ENCODE results near the gene AQP12A. TPM values are rescaled to one million over a fixed set of nuclear protein-coding genes. Genes with fewer than 3 reads are reported as not detected.
"Not testable (repeated sequence)": the region's sequence is repeated elsewhere in the genome, so short reads cannot be mapped to it uniquely, and the experiment has no call there.

Gene AQP12A
- total RNA-seq, 1 donor from 2014 or later = not detected

DNA sequence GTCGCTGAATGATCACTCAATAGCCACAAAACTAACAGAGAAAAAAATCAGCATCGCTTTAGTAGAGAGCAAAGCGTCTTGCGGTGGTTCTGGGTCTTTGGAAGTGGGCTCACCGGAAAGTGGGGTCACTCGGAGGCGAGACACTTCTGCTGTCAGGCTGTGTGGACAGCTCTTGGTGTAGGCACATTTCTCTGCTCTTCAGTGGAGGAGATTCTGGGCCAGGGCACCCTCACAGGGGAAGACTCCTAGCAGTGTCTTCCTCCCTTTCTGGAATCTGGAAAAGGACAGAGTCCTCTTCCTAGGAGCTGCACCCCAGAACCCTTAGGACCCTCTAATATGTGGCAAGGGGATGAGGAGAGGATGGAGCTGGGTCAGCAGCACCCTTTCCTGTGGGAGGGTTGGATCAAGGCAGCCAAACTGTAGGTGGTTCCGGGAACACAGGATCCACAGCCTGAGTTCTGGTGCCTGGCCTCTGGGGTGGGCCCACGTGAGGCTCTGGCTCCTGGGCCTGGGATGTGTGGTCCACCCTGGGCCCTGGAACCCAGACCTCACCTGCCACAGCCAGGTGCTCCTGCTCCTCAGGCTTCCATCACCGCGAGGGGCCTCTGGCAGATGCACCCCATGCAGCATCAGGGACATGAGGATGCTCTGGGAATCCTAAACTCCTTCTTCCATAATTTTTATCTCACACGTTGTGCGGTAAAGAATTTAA, 41.3 kb upstream of the AQP12A start:
- Mint-ChIP-seq H3K4me1 (peaks cover 10% of the 10 kb centered on the region), H3K27ac (ENCODE audit: unreplicated experiment) (no peak overlapping the region), H3K9me3 (peaks cover 6% of the 10 kb centered on the region), H3K36me3 (ENCODE audit: low read depth) (no peaks in the 10 kb centered on the region), H3K27me3 (ENCODE audit: low read depth) (peaks cover 41% of the 10 kb centered on the region), H3K4me3 (no peak overlapping the region)
- no peak for DNase-seq (ENCODE audit: low read depth, low spot score)
- TF ChIP-seq, protein P1, sequence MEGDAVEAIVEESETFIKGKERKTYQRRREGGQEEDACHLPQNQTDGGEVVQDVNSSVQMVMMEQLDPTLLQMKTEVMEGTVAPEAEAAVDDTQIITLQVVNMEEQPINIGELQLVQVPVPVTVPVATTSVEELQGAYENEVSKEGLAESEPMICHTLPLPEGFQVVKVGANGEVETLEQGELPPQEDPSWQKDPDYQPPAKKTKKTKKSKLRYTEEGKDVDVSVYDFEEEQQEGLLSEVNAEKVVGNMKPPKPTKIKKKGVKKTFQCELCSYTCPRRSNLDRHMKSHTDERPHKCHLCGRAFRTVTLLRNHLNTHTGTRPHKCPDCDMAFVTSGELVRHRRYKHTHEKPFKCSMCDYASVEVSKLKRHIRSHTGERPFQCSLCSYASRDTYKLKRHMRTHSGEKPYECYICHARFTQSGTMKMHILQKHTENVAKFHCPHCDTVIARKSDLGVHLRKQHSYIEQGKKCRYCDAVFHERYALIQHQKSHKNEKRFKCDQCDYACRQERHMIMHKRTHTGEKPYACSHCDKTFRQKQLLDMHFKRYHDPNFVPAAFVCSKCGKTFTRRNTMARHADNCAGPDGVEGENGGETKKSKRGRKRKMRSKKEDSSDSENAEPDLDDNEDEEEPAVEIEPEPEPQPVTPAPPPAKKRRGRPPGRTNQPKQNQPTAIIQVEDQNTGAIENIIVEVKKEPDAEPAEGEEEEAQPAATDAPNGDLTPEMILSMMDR (conservative IDR thresholded peaks at IDR 0.05) = no peak

DNA sequence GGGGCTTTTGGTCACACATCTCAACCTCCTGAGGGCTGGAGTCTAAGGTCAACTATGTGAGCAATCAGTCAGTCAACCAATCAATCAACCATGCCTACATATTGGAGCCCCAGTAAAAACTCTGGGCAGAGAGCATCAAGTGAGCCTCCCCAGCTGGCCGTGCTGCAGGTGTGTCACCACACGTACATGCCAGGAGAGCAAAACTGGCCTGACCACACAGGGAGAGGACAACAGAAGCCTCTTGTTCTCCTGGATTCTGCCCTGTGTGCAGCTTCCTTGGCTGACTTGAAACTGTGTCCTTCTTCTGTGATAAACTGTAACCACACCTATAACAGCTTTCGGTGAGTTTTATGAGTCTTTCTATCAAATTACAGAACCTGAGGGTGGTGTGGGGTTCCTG, 40.5 kb upstream of the AQP12A start:
- Mint-ChIP-seq H3K4me3 (no peak overlapping the region), H3K4me1 (peaks cover 10% of the 10 kb centered on the region), H3K9me3 (peaks cover 6% of the 10 kb centered on the region), H3K36me3 (ENCODE audit: low read depth) (no peaks in the 10 kb centered on the region), H3K27me3 (ENCODE audit: low read depth) (peaks cover 45% of the 10 kb centered on the region), H3K27ac (ENCODE audit: unreplicated experiment) (no peak overlapping the region)
- TF ChIP-seq, protein P1 (conservative IDR thresholded peaks at IDR 0.05) = no peak
- DNase-seq (ENCODE audit: low read depth, low spot score) = no peak

DNA sequence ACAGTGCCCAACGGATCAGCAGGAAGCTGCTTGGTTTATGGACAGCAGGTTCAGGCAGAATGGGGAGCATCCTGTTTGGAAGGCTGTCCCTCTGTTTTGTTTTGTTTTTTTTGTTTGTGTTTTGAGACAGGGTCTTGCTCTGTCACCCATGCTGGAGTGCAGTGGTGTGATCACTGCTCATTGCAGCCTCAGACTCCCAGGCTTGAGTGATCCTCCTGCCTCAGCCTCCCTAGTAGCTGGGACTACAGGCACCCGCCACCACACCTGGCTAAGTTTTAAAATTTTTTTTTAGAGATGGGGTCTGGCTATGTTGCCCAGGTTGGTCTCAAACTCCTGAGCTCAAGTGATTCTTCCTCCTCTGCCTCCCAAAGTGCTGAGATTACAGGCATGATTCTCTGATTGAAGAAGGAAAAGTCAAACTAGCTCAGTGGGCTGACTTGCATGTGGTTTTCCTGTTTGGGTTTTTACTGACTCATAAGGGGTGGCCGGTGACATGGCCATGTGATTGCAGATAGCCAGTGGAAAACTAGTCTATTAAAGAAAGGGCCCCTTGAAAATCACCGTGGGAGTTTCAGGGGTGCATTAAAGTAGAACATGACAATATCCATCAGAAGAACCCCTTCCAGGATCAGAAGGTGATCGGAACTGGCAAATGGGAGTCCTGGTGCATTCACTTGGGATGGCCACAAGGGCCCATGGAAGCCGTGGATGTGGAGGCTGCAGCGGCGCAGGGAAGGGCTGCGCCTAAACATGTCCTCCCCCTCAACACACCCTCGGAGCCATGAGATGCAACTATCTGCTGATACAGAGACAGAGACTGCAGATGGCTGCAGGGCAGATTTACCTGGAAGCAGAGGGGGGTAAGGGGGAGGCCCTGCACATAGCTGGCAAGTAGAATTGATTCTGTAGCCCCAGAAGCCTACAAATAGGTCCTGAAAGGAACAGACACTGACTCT, 35.5 kb upstream of the AQP12A start:
- H3K36me3 Mint-ChIP-seq (ENCODE audit: low read depth) = no peaks in the 10 kb centered on the region
- DNase-seq (ENCODE audit: low read depth, low spot score) = no peak
- H3K27ac Mint-ChIP-seq (ENCODE audit: unreplicated experiment) = no peak overlapping the region
- no peak overlapping the region for H3K4me3 Mint-ChIP-seq
- peaks cover 81% of the 10 kb centered on the region for H3K27me3 Mint-ChIP-seq (ENCODE audit: low read depth)
- peaks cover 3% of the 10 kb centered on the region for H3K9me3 Mint-ChIP-seq
- TF ChIP-seq, protein P1 (conservative IDR thresholded peaks at IDR 0.05) = no peak
- H3K4me1 Mint-ChIP-seq = no peaks in the 10 kb centered on the region

DNA sequence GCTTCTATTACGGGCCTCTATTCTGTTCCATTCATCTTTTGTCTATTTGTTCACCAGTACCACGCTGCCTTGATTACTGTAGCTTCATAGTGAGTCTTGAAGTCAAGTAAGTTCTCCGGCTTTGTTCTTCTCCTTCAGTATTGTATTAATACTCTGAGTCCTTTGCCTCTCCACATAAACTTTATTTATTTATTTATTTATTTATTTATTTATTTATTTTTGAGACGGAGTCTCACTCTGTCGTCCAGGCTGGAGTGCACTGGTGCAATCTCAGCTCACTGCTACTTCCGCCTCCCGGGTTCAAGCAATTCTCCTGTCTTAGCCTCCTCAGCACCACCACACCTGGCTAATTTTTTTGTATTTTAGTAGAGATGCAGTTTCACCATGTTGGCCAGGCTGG, 31.8 kb upstream of the AQP12A start:
- not testable (repeated sequence) for H3K4me3 Mint-ChIP-seq; DNase-seq (ENCODE audit: low read depth, low spot score); H3K27ac Mint-ChIP-seq (ENCODE audit: unreplicated experiment); H3K36me3 Mint-ChIP-seq (ENCODE audit: low read depth); H3K9me3 Mint-ChIP-seq; H3K4me1 Mint-ChIP-seq
- H3K27me3 Mint-ChIP-seq (ENCODE audit: low read depth) = peaks cover 88% of the 10 kb centered on the region

DNA sequence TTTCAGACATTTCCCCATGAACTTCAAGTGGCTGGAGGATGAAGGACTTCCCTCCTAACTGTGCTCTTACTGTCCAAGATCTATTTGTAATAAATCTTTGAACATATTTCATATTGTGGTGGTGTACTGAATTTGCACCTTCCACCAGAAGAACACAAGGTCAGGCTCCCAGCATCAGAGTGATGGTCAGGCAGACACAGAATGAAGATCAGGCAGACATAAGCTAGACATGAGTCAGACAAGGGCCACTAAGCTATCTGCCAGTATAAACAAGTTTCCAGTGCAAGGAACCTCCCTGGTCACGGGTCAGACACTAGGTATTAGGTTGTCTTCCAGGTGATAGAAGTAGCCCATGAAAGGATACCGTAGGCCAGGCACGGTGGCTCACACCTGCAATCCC, 29.0 kb upstream of the AQP12A start:
- peaks cover 90% of the 10 kb centered on the region for H3K27me3 Mint-ChIP-seq (ENCODE audit: low read depth)
- H3K4me3 Mint-ChIP-seq = no peak overlapping the region
- H3K36me3 Mint-ChIP-seq (ENCODE audit: low read depth) = no peaks in the 10 kb centered on the region
- DNase-seq (ENCODE audit: low read depth, low spot score) = no peak
- H3K4me1 Mint-ChIP-seq = no peaks in the 10 kb centered on the region
- H3K27ac Mint-ChIP-seq (ENCODE audit: unreplicated experiment) = no peak overlapping the region
- TF ChIP-seq, protein P1 (conservative IDR thresholded peaks at IDR 0.05) = no peak
- H3K9me3 Mint-ChIP-seq = peaks cover 11% of the 10 kb centered on the region

All from neural crest cell (in vitro differentiated cells).